Measurements from ENCODE around the gene MINDY4. TPM values are rescaled to one million over a fixed set of nuclear protein-coding genes. Genes with fewer than 3 reads are reported as not detected.

Gene MINDY4
- total RNA-seq, 2 experiments from 2014 or later: 1.3 to 1.7 TPM

DNA sequence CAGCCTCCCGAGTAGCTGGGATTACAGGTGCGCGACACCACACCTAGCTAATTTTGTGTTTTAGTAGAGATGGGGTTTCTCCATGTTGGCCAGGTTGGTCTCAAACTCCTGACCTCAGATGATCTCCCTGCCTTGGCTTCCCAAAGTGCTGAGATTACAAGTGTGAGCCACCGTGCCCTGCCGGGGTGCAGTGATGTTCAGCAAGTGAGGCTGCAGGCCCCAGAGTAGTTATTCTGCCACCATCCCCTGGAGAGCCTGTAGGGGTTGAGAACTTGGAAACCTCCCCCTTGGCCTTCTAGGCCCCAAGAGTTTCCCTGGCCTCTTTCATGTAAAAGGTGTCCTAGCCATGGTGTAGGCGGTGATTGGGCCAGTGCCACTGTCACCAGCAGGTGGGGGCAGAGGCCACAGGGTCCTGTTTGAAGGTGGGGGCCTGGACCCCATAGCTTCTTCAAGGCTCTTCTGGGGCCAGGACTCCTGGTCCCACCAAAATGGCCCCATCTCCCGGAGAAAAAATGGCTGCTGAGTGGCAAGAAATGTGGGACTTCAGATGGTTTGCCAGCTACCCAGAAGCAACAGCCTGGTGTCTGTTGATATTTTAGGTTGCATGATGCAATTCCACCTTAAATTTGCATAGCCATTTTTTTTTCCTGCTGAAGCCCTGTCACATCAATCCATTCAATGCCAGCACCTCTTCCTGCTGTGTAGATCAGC is 44.8 kb upstream of the MINDY4 start:
- Mint-ChIP-seq H3K4me1 (ENCODE audit: low read depth) (peaks cover 50% of the 10 kb centered on the region), H3K4me3 (peak overlapping the region; percentile 78), H3K9me3 (no peaks in the 10 kb centered on the region), H3K36me3 (ENCODE audit: low read depth) (no peaks in the 10 kb centered on the region), H3K27ac (peak overlapping the region; percentile 93), H3K27me3 (no peaks in the 10 kb centered on the region)
- POLR2A ChIA-PET: interaction anchor here (0.9 to 1.4 kb wide), 8 partner anchors 12 to 132 kb away, joined by 3 to 9 read pairs (median 4); partner anchors contain the start of gene CRHR2
- CTCF ChIA-PET: interaction anchor here (0.8 to 5.1 kb wide), 5 partner anchors 10 to 47 kb away, joined by 3 to 51 read pairs (median 4); partner anchors contain the start of gene CRHR2
- TF ChIP-seq, protein P1, sequence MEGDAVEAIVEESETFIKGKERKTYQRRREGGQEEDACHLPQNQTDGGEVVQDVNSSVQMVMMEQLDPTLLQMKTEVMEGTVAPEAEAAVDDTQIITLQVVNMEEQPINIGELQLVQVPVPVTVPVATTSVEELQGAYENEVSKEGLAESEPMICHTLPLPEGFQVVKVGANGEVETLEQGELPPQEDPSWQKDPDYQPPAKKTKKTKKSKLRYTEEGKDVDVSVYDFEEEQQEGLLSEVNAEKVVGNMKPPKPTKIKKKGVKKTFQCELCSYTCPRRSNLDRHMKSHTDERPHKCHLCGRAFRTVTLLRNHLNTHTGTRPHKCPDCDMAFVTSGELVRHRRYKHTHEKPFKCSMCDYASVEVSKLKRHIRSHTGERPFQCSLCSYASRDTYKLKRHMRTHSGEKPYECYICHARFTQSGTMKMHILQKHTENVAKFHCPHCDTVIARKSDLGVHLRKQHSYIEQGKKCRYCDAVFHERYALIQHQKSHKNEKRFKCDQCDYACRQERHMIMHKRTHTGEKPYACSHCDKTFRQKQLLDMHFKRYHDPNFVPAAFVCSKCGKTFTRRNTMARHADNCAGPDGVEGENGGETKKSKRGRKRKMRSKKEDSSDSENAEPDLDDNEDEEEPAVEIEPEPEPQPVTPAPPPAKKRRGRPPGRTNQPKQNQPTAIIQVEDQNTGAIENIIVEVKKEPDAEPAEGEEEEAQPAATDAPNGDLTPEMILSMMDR (IDR thresholded peaks at IDR 0.05): peak; percentile 33
- peak; percentile 56 for DNase-seq
- ATAC-seq: peak; percentile 22
- intact Hi-C loops (cut with micrococcal nuclease): no loop called here

DNA sequence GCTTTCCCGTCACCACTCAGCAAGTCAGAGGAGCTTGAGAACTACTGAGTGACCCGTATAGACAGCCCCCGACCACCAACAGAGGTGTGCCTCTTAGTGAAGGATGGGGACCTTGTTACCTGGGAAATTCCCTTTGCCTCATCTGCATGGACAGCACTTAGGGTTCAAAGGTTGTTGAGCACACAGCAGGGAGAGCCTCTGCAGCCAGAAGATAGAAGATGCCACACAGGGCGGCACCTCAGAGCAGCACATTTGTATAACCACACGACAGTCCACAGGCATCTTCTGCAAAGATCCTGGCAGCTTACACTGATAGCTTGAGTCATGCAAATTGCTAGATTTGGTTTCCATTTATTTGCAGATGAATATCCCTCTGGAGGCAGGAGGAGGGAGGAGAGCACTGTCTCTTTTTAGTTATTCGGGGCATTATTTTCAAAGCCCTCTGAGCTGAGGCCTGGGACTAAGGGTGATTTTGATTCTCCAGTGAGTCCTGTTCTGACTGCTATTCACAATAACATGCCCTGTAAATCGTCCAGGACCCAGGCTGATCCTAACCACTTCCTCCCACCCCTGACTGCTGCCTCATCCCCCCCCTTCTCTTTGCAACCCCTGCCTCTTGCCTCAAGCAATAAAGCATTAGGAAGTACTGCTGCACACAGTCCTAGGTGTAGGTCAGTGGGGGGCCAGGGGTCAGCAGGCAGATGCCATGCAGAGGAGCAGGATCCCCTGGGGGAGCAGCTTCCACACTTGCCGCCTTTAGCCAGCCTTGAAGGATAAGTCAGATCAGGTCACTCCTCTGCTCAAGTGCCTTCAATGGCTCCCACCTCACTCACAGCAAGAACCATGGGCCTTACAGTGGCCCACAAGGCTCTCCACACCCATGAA is 43.9 kb upstream of the MINDY4 start:
- Mint-ChIP-seq H3K36me3 (ENCODE audit: low read depth) (no peaks in the 10 kb centered on the region), H3K27ac (peak overlapping the region; percentile 93), H3K9me3 (no peaks in the 10 kb centered on the region), H3K4me3 (peak overlapping the region; percentile 78), H3K4me1 (ENCODE audit: low read depth) (peaks cover 53% of the 10 kb centered on the region), H3K27me3 (no peaks in the 10 kb centered on the region)
- peak; percentile 74 for DNase-seq
- TF ChIP-seq, protein P1 (IDR thresholded peaks at IDR 0.05): no peak
- ChIA-PET CTCF (interaction anchor here (0.9 to 5.1 kb wide), 5 partner anchors 11 to 48 kb away, joined by 3 to 51 read pairs (median 4); partner anchors contain the start of gene CRHR2), POLR2A (interaction anchor here (0.9 to 1.4 kb wide), 7 partner anchors 11 to 133 kb away, joined by 3 to 9 read pairs (median 4); no protein-coding TSS in a partner anchor)
- intact Hi-C loops (cut with micrococcal nuclease): no loop called here
- ATAC-seq: peak; percentile 91

DNA sequence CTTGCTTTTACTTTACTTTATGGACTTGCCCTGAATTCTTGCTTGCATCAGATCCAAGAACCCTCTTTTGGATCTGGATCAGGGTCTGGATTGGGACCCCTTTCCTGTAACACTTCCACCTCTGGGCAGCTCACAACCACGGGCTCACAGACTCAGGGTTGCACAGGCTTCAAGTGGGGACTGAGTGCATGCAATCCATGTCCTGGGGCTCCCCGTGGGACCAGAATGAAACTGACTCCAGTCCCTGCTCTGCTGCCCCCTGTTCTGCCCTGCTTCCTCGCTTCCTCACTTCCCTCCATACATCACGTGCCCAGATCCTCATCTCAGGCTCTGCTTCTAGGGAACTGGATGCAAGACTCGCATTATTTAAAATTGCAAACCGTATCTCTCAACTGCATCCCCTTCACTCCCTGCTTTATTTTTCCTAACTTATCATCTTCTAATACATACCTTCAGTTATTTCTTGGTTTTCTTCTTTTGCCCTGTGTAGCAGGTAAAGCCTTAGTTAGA is 42.6 kb upstream of the MINDY4 start:
- H3K27me3 Mint-ChIP-seq: no peaks in the 10 kb centered on the region
- peak overlapping the region; percentile 93 for H3K27ac Mint-ChIP-seq
- no peaks in the 10 kb centered on the region for H3K9me3 Mint-ChIP-seq
- no peaks in the 10 kb centered on the region for H3K36me3 Mint-ChIP-seq (ENCODE audit: low read depth)
- H3K4me3 Mint-ChIP-seq: no peak overlapping the region
- H3K4me1 Mint-ChIP-seq (ENCODE audit: low read depth): peaks cover 53% of the 10 kb centered on the region
- CTCF ChIA-PET: interaction anchor here (0.9 to 5.1 kb wide), 2 partner anchors 10 to 46 kb away, joined by 3 to 51 read pairs; partner anchors contain the start of gene CRHR2
- ATAC-seq: no peak
- intact Hi-C loops (cut with micrococcal nuclease): no loop called here
- TF ChIP-seq, protein P1 (IDR thresholded peaks at IDR 0.05): no peak
- POLR2A ChIA-PET: interaction anchor here (1.1 to 1.3 kb wide), 2 partner anchors 9 to 10 kb away, joined by 3 to 4 read pairs; no protein-coding TSS in a partner anchor
- DNase-seq: no peak

DNA sequence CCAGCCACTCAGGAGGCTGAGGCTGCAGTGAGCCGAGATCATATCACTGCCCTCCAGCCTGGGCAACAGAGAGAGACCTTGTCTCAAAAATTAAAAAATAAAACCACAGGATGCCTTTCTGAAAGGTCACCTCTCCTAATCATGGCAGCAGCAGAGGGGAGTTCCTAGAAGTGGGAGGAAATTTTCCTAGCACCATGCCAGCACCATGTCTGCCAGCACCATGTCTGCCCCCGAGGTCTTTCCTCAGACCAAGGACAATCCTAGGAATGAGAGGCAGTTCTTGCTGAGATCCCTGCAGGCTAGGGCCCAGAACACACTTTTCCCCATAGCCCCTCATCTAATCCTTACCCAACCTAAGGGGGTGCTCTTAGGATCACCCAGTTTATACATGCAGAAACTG is 41.6 kb upstream of the MINDY4 start:
- ATAC-seq: no peak
- Mint-ChIP-seq H3K27ac (no peak overlapping the region), H3K9me3 (no peaks in the 10 kb centered on the region), H3K4me3 (no peak overlapping the region), H3K4me1 (ENCODE audit: low read depth) (peaks cover 53% of the 10 kb centered on the region), H3K36me3 (ENCODE audit: low read depth) (no peaks in the 10 kb centered on the region), H3K27me3 (no peaks in the 10 kb centered on the region)
- DNase-seq: no peak
- intact Hi-C loops (cut with micrococcal nuclease): loop anchor here (10.0 kb wide), 1 partner anchor 95 kb away; no protein-coding TSS in a partner anchor
- TF ChIP-seq, protein P1 (IDR thresholded peaks at IDR 0.05): no peak
- ChIA-PET CTCF (interaction anchor here (3.2 kb wide), 1 partner anchor 10 kb away, joined by 29 read pairs; no protein-coding TSS in a partner anchor), POLR2A (interaction anchor here (1.1 to 1.5 kb wide), 3 partner anchors 8 to 11 kb away, joined by 3 to 4 read pairs (median 4); no protein-coding TSS in a partner anchor)
